ENCODE results near the gene CCNYL1.
"Not testable (repeated sequence)": the region's sequence is repeated elsewhere in the genome, so short reads cannot be mapped to it uniquely, and the experiment has no call there.

Gene CCNYL1

DNA sequence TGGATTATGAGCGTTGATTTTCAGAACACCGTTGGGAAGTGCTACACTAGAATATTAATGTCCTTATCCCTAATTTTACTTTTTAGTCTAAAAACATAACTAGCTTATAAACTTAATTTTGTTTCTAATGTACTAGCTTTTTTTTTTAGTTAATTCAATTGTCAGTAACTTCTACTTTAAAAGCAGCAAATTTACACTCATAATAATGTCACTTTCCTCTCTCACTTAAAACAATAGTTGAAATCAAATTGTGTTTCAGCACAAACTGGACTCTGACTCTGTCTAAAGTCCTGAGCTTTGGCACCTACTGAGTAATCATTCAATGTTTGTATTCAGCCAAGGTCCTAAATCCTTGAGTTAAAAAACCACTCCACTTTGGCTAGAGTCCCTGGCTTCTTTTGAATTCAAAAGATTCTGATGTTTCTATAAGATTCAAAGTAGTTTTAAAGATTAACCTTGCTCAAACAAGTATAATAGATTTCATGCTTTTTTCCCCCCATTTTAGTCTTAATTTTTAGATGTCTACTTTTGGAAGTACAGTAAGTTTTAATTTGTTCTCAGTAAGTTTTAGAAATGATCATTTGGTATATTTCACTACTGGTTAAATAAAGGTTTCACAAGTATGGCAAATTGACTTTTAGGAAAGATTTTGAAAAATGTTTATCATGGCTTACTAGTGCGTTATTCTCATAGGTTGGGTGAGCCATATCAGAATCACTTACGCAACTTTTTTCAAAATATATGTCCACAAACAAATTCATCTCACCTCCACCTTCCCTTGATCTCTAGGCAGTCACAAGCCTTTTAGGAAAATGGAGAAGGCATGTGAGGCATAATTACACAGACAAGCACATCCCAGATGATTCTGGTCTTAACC, 23.4 kb downstream of the CCNYL1 start:
- DNase-seq (ENCODE audit: low read depth in 2 of 2): no peak

DNA sequence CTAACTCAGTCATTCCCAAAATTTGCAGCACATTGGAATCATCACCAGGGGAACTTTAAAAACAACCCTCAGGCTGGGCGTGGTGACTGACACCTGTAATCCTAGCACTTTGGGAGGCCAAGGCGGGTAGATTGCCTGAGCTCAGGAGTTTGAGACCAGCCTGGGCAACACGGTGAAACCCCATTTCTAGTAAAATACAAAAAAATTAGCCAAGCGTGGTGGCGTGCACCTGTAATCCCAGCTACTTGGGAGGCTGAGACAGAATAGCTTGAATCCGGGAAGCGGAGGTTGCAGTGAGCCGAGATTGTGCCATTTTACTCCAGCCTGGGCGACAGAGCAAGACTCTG, 24.0 kb downstream of the CCNYL1 start:
- not testable (repeated sequence) for DNase-seq (ENCODE audit: low read depth in 2 of 2)

- DNase-seq (ENCODE audit: low read depth in 2 of 2): no peak
These were observed 32.1 kb downstream of the CCNYL1 start for GRCh38 chr2:207743514-207743913.

DNA sequence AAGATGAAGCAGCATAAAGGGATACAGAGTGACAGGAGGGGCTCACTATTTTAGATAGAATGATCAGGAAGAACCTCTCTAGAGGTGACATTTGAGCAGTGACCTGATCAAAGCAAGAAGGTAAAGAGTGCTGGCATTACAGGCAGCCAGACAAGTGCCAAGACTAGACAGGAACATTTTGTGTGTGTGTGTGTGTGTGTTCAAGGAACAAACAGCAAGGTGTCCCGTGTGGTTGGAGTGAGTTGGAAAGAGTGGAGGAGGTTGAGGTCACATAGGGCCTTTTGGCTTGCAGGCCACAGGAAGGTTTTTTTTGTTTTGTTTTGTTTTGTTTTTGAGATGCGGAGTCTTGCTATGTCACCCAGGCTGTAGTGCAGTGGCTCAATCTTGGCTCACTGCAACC, 32.6 kb downstream of the CCNYL1 start:
- DNase-seq (ENCODE audit: low read depth in 2 of 2): no peak

DNA sequence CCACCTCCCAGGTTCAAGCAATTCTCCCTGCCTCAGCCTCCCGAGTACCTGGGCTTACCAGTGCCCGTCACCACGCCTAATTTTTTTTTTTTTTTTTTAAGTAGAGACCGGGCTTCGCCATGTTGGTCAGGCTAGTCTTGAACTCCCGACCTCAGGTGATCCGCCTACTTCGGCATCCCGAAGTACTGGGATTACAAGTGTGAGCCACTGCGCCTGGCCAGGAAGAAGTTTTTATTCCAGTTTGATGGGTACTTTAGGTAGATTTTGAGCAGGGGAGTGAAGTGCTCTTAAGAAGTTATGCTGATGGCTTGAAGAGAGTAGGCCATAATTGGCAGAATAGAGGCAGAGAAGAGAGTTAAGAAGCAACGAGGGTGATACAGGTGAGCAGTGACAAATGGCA, 33.0 kb downstream of the CCNYL1 start:
- no peak for DNase-seq (ENCODE audit: low read depth in 2 of 2)

GRCh38 chr2:207746131-207746530, 34.7 kb downstream of the CCNYL1 start:
- no peak for DNase-seq (ENCODE audit: low read depth in 2 of 2)

DNA sequence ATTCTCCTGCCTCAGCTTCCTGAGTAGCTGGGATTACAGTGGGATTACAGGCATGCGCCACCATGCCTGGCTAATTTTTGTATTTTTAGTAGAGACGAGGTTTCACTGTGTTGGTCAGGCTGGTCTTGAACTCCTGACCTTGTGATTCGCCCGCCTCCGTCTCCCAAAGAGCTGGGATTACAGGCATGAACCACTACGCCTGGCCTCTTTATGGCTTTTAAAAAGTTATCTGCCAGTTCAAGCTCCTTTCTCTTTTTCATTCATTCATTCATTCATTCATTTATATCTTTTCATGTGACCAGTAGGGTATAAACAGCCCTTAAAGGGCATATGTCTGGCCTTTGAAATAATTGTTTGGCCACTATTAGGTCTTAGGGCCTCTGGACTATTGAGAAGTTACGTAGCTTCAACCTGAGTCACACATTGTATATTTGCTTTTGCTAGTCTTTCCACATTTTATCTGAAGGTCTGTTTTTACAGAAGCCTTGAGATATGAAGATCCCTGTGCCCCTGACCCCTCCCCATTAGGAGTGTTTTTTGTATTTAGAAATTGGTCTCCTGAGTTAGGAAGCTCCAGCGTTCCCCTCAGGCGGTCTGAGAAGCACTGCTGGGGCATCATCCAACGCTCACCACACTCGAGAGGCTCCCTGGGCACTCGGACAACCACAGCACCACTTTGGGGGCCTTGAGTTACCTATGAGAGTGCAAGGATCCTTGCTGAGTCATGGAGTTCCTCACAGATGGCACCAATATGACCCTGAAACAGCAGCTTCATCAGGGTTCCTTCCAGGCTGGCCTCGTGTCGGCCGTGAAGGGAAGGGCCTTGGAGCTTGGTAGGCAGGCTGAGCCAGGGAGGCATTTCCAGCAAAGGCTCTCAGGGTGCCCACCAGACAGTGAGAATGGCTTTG, 36.5 kb downstream of the CCNYL1 start:
- no peak for DNase-seq (ENCODE audit: low read depth in 2 of 2)

DNA sequence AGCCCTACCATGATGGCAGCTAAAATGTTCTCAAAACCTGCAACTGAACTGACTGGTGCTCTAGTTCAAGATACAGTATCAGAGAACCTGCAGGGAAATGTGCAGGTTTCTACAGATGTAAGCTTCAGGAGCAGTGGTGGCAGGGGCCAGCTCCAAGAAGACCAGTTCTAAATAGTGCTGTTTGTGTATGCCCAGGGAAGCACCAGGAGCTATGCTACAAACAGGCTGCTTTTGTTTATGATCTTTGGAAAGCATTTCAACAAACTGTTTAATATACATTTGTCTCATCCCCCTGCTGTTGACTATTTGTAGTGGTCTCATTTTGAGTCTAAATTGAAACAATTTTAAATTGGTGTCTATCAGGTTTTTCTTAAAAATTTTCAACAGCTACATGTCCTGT, 37.6 kb downstream of the CCNYL1 start:
- no peak for DNase-seq (ENCODE audit: low read depth in 2 of 2)

DNA sequence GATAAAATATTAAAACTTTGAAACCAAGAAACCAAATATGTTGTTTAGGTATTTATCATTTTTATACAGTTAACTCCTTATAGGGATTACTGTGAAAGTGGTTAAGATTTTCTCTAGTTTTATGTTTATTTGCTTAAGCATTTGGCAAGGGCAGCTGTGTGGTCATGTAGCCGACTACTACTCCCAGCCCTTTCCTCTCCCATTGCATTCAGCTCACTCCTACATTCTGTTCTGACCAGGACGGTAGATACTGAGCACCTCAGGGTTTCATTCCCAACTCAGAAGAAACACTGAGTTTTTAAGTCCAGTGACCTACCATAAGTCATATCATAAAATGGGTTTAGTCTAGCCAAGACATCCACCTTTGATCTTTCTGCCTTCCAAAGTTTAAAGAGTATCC, 38.4 kb downstream of the CCNYL1 start:
- no peak for DNase-seq (ENCODE audit: low read depth in 2 of 2)

GRCh38 chr2:207750345-207750744, 38.9 kb downstream of the CCNYL1 start:
- DNase-seq (ENCODE audit: low read depth in 2 of 2): no peak

DNA sequence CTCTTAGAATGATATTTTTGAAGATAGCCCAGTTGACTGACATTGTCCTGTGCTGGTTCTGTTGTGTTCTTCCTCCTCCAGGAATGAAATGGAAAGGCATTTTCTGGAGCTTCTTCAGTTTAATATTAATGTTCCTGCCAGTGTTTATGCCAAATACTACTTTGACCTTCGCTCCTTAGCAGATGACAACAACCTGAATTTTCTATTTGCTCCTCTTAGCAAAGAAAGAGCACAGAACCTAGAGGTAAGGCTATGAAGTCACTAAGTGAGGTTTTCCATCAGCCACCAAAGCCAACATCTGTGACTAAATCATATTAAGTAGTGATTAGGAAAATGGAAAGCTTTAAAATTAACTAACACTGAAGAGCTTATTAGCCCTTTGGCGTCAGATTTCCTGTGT, 39.4 kb downstream of the CCNYL1 start:
- DNase-seq (ENCODE audit: low read depth in 2 of 2): no peak

- not testable (repeated sequence) for DNase-seq (ENCODE audit: low read depth in 2 of 2)
These were observed 42.2 kb downstream of the CCNYL1 start for GRCh38 chr2:207753688-207754087.

GRCh38 chr2:207754498-207755383, 43.3 kb downstream of the CCNYL1 start:
- no peak for DNase-seq (ENCODE audit: low read depth in 2 of 2)

DNA sequence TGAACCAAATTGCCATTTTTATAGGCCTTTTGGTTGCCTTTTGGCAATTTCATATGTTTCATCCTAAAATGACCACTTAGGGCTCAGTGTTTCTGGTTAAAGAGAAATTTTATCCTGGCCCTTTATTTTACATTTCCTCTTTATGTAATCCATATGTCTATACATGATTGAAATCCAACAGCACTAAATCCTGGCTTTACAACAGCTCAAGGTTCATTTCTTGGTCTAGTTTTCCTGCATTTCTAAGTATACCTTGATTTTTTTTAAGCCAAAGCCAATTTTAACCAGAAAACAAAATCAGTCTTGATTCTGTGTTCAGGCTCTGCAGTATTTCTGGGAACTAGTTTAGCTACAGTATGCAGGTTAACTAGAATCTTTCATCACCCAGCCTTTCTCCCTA, 46.6 kb downstream of the CCNYL1 start:
- no peak for DNase-seq (ENCODE audit: low read depth in 2 of 2)

DNA sequence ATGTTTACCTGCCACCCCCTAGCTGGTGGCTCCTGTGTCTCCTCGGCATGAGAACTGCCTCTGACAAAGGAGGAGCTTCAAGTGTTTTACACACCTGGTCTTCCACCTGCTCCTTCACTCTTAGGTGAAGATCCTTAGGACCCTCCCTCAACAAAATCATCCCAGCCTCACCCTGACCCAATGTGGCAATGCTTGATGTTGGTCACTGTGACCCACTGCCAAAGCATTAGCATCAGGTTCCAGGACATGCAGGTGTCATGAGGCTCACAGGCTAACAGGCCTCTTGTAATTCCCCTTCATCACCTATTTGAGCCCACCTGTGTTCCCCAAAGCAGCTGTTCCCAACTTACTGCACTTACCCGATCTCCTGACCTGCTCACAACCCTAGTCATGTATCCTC, 48.5 kb downstream of the CCNYL1 start:
- no peak for DNase-seq (ENCODE audit: low read depth in 2 of 2)

DNA sequence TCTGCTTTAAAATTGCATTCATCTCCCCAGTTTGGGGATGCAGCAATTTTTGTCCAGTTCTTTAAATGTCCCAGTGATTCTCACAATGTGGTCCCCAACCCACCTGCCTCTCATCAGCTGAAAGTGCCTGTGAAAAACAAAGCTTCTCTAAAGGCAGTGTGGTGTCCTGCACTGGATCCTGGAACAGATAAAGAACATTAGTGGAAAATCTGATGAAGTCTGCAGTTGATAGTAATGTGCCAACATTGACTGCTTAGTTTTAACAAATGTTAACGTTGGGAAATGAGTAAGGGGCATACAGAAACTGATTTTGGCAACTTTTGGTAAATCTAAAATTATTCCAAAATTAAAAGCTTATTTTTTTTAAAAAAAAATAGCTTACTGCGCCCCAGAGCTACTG, 49.0 kb downstream of the CCNYL1 start:
- no peak for DNase-seq (ENCODE audit: low read depth in 2 of 2)

GRCh38 chr2:207761426-207761825, 50.0 kb downstream of the CCNYL1 start:
- DNase-seq (ENCODE audit: low read depth in 2 of 2): not testable (repeated sequence)

DNA sequence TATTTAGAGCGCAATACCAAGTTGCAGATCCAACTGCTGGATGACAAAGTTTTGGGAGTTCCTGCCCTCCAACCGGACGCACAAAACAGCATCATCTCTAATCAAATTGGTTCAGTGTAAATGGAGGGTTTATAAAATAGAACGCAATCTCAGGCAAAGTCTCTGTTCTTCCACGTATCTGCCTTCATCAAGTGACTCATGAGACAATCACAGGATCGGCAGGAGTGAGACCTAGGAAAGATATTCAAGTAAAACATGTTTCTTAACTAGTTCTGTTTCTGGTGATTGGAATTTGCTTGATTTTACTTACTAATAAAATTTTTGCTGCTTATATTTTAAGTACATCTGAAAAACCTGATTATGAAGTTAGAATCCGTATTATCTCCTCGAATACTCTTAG, 50.7 kb downstream of the CCNYL1 start:
- DNase-seq (ENCODE audit: low read depth in 2 of 2): no peak

- no peak for DNase-seq (ENCODE audit: low read depth in 2 of 2)
These were observed 52.0 kb downstream of the CCNYL1 start for GRCh38 chr2:207763303-207763917.

- no peak for DNase-seq (ENCODE audit: low read depth in 2 of 2)
These were observed 52.7 kb downstream of the CCNYL1 start for GRCh38 chr2:207764096-207764630.

- DNase-seq (ENCODE audit: low read depth in 2 of 2): no peak
These were observed 54.1 kb downstream of the CCNYL1 start for GRCh38 chr2:207765547-207765946.
